Heart left ventricle (tissue), 13 donors: ENCODE measurements around the gene PSMD14.

ENCODE experiments used
- CTCF ChIP-seq, 12 donors: fragments of 200-600 bp; sonication (generic) in 4 of 12; IDR thresholded peaks; one replicate each; pipeline versions ENCODE4 v1.5.0 to v1.8.0; 2018 to 2022; ENCODE audit warnings: antibody characterized with exemption in 12 of 12, mild to moderate bottlenecking in 5 of 12
- POLR2A ChIP-seq, 2 donors: fragments of 450-650 bp; IDR thresholded peaks; one replicate each; pipeline ENCODE4 v1.6.1; 2017; ENCODE audit warnings: antibody characterized with exemption in 2 of 2, mild to moderate bottlenecking in 2 of 2, moderate library complexity in 2 of 2
- donor health status: ischemic (EF 13 %, LVEDD 7.1; RV severe dilation, severe dysfunction).
- donor health status: DM: no; HTN: yes; CAD: no.
- donor health status: DM: no; HTN: no; CAD: no.
- donor health status: ischemic (EF 25% LVEDD 6.9; RV normal size, moderate dysfunction).
- donor health status: ischemic (EF 25% LVEDD 5.7; RV mildly dilated, moderate dysfunction).
- donor health status: ischemic (EF 35%, LVEDD 5.7; RV mildly dilated, moderate dysfunction).
- donor health status: nonischemic (EF 11% LVEDD 7.7; RV severe dilation, severe dysfunction).
- donor health status: DM: yes; HTN: yes; CAD: no.
- donor health status: PGD.
- donor health status: ischemic (EF 29% LVEDD 5.4; RV normal size, mild dysfunction).
- donor health status: nonischemic (EF 23%, LVEDD 6.1; RV moderate dilation, normal function).

DNA sequence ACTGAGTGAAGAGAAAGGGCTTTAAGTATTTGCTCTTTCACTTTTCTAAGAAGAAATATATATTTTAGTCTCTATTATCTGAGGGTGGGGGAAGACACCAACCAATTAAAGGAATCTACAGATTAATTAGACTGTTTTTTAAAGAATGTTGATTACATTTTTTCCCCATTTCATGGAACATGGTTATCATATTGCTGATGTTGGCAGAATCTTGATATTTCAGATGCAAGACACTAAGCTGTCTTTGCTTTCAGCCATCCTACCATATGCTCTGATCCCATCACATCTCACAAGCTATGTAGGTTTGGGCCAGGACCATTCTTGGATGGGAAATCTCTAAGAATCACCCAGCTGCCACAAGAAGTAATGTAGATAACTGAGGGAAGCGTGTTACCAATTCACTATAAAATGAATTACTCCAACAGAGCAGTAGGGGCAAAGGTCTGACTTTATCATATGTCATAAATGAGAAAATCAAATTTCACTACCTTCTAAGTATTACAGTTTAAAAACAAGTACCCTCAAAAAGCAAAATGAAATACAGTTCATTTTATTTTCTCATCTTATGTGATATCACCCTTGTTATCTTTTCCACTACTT lies 101.2 kb downstream of the PSMD14 start:
- no peak for TF ChIP-seq POLR2A (IDR thresholded peaks at IDR 0.05)
- TF ChIP-seq CTCF (IDR thresholded peaks at IDR 0.05) = no peak
